Measurements from ENCODE around the gene ICAM1.

The ICAM1 gene

GRCh38 chr19:10327793-10328192, 56.9 kb downstream of the ICAM1 start:
- Histone ChIP-seq H3K9me3 (ENCODE audit: control insufficient read depth, low read length) (no peaks in the 10 kb centered on the region), H3K9ac (ENCODE audit: low read length) (no peak overlapping the region), H3K4me1 (ENCODE audit: control insufficient read depth, insufficient read depth, low read length) (peaks cover 10% of the 10 kb centered on the region), H3K27me3 (ENCODE audit: control insufficient read depth, insufficient read depth, low read length) (no peaks in the 10 kb centered on the region), H3K36me3 (ENCODE audit: control insufficient read depth, insufficient read depth, low read length) (peaks cover 5% of the 10 kb centered on the region), H3K4me3 (ENCODE audit: low read length) (no peak overlapping the region)

- Histone ChIP-seq H3K36me3 (ENCODE audit: control insufficient read depth, insufficient read depth, low read length) (peaks cover 5% of the 10 kb centered on the region), H3K9me3 (ENCODE audit: control insufficient read depth, low read length) (no peaks in the 10 kb centered on the region), H3K4me3 (ENCODE audit: low read length) (no peak overlapping the region), H3K27me3 (ENCODE audit: control insufficient read depth, insufficient read depth, low read length) (no peaks in the 10 kb centered on the region), H3K9ac (ENCODE audit: low read length) (no peak overlapping the region), H3K4me1 (ENCODE audit: control insufficient read depth, insufficient read depth, low read length) (peaks cover 10% of the 10 kb centered on the region)
These were observed 57.9 kb downstream of the ICAM1 start for GRCh38 chr19:10328558-10329429.

- no peak overlapping the region for H3K9ac ChIP-seq (ENCODE audit: low read length)
- H3K36me3 ChIP-seq (ENCODE audit: control insufficient read depth, insufficient read depth, low read length), result peaks cover 5% of the 10 kb centered on the region
These were observed 58.6 kb downstream of the ICAM1 start for GRCh38 chr19:10329555-10329954.

GRCh38 chr19:10332158-10332964, 61.4 kb downstream of the ICAM1 start:
- no peaks in the 10 kb centered on the region for H3K9me3 ChIP-seq (ENCODE audit: control insufficient read depth, low read length)

More at GRCh38 chr19:10329555-10329954, 58.6 kb downstream of the ICAM1 start:
- Histone ChIP-seq H3K4me1 (ENCODE audit: control insufficient read depth, insufficient read depth, low read length) (peaks cover 15% of the 10 kb centered on the region), H3K4me3 (ENCODE audit: low read length) (no peak overlapping the region), H3K9me3 (ENCODE audit: control insufficient read depth, low read length) (no peaks in the 10 kb centered on the region), H3K27me3 (ENCODE audit: control insufficient read depth, insufficient read depth, low read length) (no peaks in the 10 kb centered on the region)

GRCh38 chr19:10332965-10333757, 62.2 kb downstream of the ICAM1 start, which contains the start of gene RAVER1:
TSS of gene RAVER1 (minus strand) at chr19:10333529. CDS start at chr19:10333507, 22 bp downstream.
- Histone ChIP-seq H3K27me3 (ENCODE audit: control insufficient read depth, insufficient read depth, low read length) (no peaks in the 10 kb centered on the region), H3K9me3 (ENCODE audit: control insufficient read depth, low read length) (no peaks in the 10 kb centered on the region), H3K36me3 (ENCODE audit: control insufficient read depth, insufficient read depth, low read length) (no peaks in the 10 kb centered on the region), H3K4me3 (ENCODE audit: low read length) (peak within 1 kb of the TSS; percentile 79), H3K4me1 (ENCODE audit: control insufficient read depth, insufficient read depth, low read length) (peaks cover 19% of the 10 kb centered on the region), H3K9ac (ENCODE audit: low read length) (peak within 1 kb of the TSS; percentile 65)

More at GRCh38 chr19:10332158-10332964, 61.4 kb downstream of the ICAM1 start:
- Histone ChIP-seq H3K27me3 (ENCODE audit: control insufficient read depth, insufficient read depth, low read length) (no peaks in the 10 kb centered on the region), H3K4me1 (ENCODE audit: control insufficient read depth, insufficient read depth, low read length) (peaks cover 19% of the 10 kb centered on the region), H3K4me3 (ENCODE audit: low read length) (peak overlapping the region; percentile 79), H3K9ac (ENCODE audit: low read length) (peak overlapping the region; percentile 65), H3K36me3 (ENCODE audit: control insufficient read depth, insufficient read depth, low read length) (peaks cover 5% of the 10 kb centered on the region)

- H3K9ac ChIP-seq (ENCODE audit: low read length), result peak overlapping the region; percentile 45
- H3K4me3 ChIP-seq (ENCODE audit: low read length), result peak overlapping the region; percentile 79
- no peaks in the 10 kb centered on the region for H3K27me3 ChIP-seq (ENCODE audit: control insufficient read depth, insufficient read depth, low read length)
- peaks cover 19% of the 10 kb centered on the region for H3K4me1 ChIP-seq (ENCODE audit: control insufficient read depth, insufficient read depth, low read length)
- H3K36me3 ChIP-seq (ENCODE audit: control insufficient read depth, insufficient read depth, low read length), result no peaks in the 10 kb centered on the region
- no peaks in the 10 kb centered on the region for H3K9me3 ChIP-seq (ENCODE audit: control insufficient read depth, low read length)
These were observed 63.1 kb downstream of the ICAM1 start for GRCh38 chr19:10333758-10334587.

GRCh38 chr19:10334588-10335351, 63.9 kb downstream of the ICAM1 start:
- Histone ChIP-seq H3K9ac (ENCODE audit: low read length) (peak overlapping the region; percentile 45), H3K27me3 (ENCODE audit: control insufficient read depth, insufficient read depth, low read length) (no peaks in the 10 kb centered on the region), H3K4me3 (ENCODE audit: low read length) (peak overlapping the region; percentile 79), H3K9me3 (ENCODE audit: control insufficient read depth, low read length) (no peaks in the 10 kb centered on the region), H3K36me3 (ENCODE audit: control insufficient read depth, insufficient read depth, low read length) (no peaks in the 10 kb centered on the region), H3K4me1 (ENCODE audit: control insufficient read depth, insufficient read depth, low read length) (peaks cover 19% of the 10 kb centered on the region)

GRCh38 chr19:10335352-10335985, 64.5 kb downstream of the ICAM1 start:
- H3K27me3 ChIP-seq (ENCODE audit: control insufficient read depth, insufficient read depth, low read length), result no peaks in the 10 kb centered on the region
- no peak overlapping the region for H3K4me3 ChIP-seq (ENCODE audit: low read length)
- H3K9me3 ChIP-seq (ENCODE audit: control insufficient read depth, low read length), result no peaks in the 10 kb centered on the region
- H3K36me3 ChIP-seq (ENCODE audit: control insufficient read depth, insufficient read depth, low read length), result no peaks in the 10 kb centered on the region
- H3K9ac ChIP-seq (ENCODE audit: low read length), result no peak overlapping the region
- H3K4me1 ChIP-seq (ENCODE audit: control insufficient read depth, insufficient read depth, low read length), result peaks cover 19% of the 10 kb centered on the region

All from mucosa of stomach (tissue), 1 donor.